Liver (tissue), 9 donors: ENCODE measurements around the gene ETNK1. TPM values are rescaled to one million over a fixed set of nuclear protein-coding genes. Genes with fewer than 3 reads are reported as not detected.

Experiments used
- DNase-seq: peaks from one replicate; pipeline ENCODE4 v3.0.0-alpha.2; 2017; ENCODE audit warnings: low spot score
- H3K27ac ChIP-seq, 2 donors: one replicate each; pipeline ENCODE4 v1.7.0; 2013; ENCODE audit warnings: inconsistent platforms in 2 of 2, low read length in 2 of 2, control low read depth in 1 of 2, low read depth in 1 of 2, mild to moderate bottlenecking in 1 of 2
- H3K27me3 ChIP-seq, 4 donors: one replicate each; pipeline versions ENCODE4 v1.6.1 to v1.7.0; 2013; ENCODE audit warnings: low read length in 3 of 4, inconsistent platforms in 1 of 4, mild to moderate bottlenecking in 1 of 4, moderate library complexity in 1 of 4; ENCODE audit not compliant: control insufficient read depth in 4 of 4, insufficient read depth in 4 of 4
- H3K36me3 ChIP-seq, 4 donors: one replicate each; pipeline versions ENCODE4 v1.6.1 to v1.7.0; 2013; ENCODE audit warnings: low read length in 3 of 4, mild to moderate bottlenecking in 3 of 4, low read depth in 1 of 4, moderate library complexity in 1 of 4; ENCODE audit not compliant: control insufficient read depth in 4 of 4, insufficient read depth in 3 of 4
- H3K4me1 ChIP-seq, 4 donors: one replicate each; pipeline versions ENCODE4 v1.6.1 to v1.7.0; 2013; ENCODE audit warnings: low read length in 3 of 4, mild to moderate bottlenecking in 3 of 4, moderate library complexity in 1 of 4; ENCODE audit not compliant: control insufficient read depth in 4 of 4, insufficient read depth in 4 of 4
- H3K4me3 ChIP-seq, 3 donors: one replicate each; pipeline versions ENCODE4 v1.6.1 to v1.7.0; 2013; ENCODE audit warnings: low read length in 3 of 3, control low read depth in 1 of 3, low read depth in 1 of 3, mild to moderate bottlenecking in 1 of 3
- H3K9ac ChIP-seq, 2 donors: one replicate each; pipeline ENCODE4 v1.7.0; 2013; ENCODE audit warnings: low read length in 2 of 2, mild to moderate bottlenecking in 2 of 2, moderate library complexity in 2 of 2, control low read depth in 1 of 2, low read depth in 1 of 2
- H3K9me3 ChIP-seq, 4 donors: one replicate each; pipeline versions ENCODE4 v1.6.1 to v1.7.0; 2013; ENCODE audit warnings: low read length in 3 of 4; ENCODE audit not compliant: control insufficient read depth in 4 of 4
- EGR1 ChIP-seq, 2 donors: IDR thresholded peaks; 2 replicates each; pipeline ENCODE4 v1.6.1; 2016 to 2018; ENCODE audit warnings: antibody characterized with exemption in 2 of 2, low read depth in 2 of 2
- FOXA1 ChIP-seq: IDR thresholded peaks from 2 replicates; pipeline ENCODE4 v1.6.1; 2016; ENCODE audit warnings: antibody characterized with exemption
- FOXA2 ChIP-seq: IDR thresholded peaks from 2 replicates; pipeline ENCODE4 v1.6.1; 2016; ENCODE audit warnings: antibody characterized with exemption
- HNF4A ChIP-seq, 2 donors: conservative IDR thresholded peaks; 2 replicates each; pipeline ENCODE4 v1.6.1; 2016; ENCODE audit warnings: antibody characterized with exemption in 2 of 2, mild to moderate bottlenecking in 2 of 2
- HNF4G ChIP-seq: IDR thresholded peaks from 2 replicates; pipeline ENCODE4 v1.6.1; 2016; ENCODE audit warnings: antibody characterized with exemption
- JUND ChIP-seq, 2 donors: IDR thresholded peaks; 2 replicates each; pipeline ENCODE4 v1.6.1; 2016; ENCODE audit warnings: antibody characterized with exemption in 2 of 2
- SP1 ChIP-seq: IDR thresholded peaks from 2 replicates; pipeline ENCODE4 v1.6.1; 2018; ENCODE audit warnings: antibody characterized with exemption, mild to moderate bottlenecking
- TAF1 ChIP-seq: conservative IDR thresholded peaks from 2 replicates; pipeline ENCODE4 v1.6.1; 2016; ENCODE audit warnings: antibody characterized with exemption, mild to moderate bottlenecking
- YY1 ChIP-seq: IDR thresholded peaks from 2 replicates; pipeline ENCODE4 v1.6.1; 2016; ENCODE audit warnings: antibody characterized with exemption, mild to moderate bottlenecking
- WGBS: extraction: QIAGEN DNeasy Blood & Tissue Kit; methylation state at CpG from one replicate; pipeline ENCODE4 v1.1.7; 2013; 5-methylcytosine and 5-hydroxymethylcytosine counted together
- polyA plus RNA-seq, 2 donors: library from polyadenylated mRNA; stranded (reverse) in 1 of 2; unstranded in 1 of 2; fragments of 200-250 nt in 1 of 2; fragments of >200 nt in 1 of 2; fragmentation: Nextera tagmentation in 1 of 2; extraction: Ambion mirVana in 1 of 2; gene quantifications; one replicate each; pipeline versions ENCODE4 v1.2.1 to v1.2.3, GENCODE V29; 2013 to 2015
- total RNA-seq, 2 donors: library from RNA; depleted of rRNA; stranded (reverse); fragments of >200 nt; gene quantifications; one replicate each; pipeline ENCODE4 v1.2.3, GENCODE V29; 2014
- TF ChIP-seq, protein P1 (sequence below): fragments of 150-350 bp; IDR thresholded peaks from 2 replicates; pipeline ENCODE4 v1.5.1; 2017; ENCODE audit warnings: improper control_type of control experiment, low read depth, low read length; ENCODE audit not compliant: missing input control
- TF ChIP-seq, protein P2 (sequence below): IDR thresholded peaks from 2 replicates; pipeline ENCODE4 v1.6.1; 2016; ENCODE audit warnings: antibody characterized with exemption
- TF ChIP-seq, protein P3 (sequence below): IDR thresholded peaks from 2 replicates; pipeline ENCODE4 v1.6.1; 2016; ENCODE audit warnings: antibody characterized with exemption
- TF ChIP-seq, protein P4 (sequence below): IDR thresholded peaks from 2 replicates; pipeline ENCODE4 v1.6.1; 2016; ENCODE audit warnings: antibody characterized with exemption
- donor health status: healthy.
- donor health status: healthy.
- donor health status: healthy.
- donor health status: healthy.
- donor health status: healthy.

ETNK1 gene
- total and polyA plus RNA-seq, 4 donors, result 15.6 to 51.4 (median 27.0) TPM

DNA sequence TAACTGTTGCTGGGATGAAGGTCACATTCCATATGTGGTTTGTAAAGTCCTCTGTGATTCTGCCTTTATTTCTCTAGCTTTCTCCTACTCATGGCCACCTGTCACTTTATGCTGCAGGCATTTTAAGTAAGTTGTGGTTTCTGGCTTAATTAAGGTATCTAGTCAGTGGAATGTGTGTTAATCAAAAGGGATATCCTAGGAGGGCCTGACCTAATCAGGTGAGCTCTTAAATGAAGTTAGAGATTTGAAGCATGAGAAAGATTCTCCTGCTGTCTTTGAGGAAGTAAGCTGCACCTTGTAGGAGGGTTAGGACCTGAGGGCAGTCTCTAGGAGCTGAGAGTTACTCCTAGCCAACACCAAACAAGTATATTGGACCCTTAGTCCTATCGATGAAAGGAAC, 90.3 kb downstream of the ETNK1 start:
- WGBS, result 97% methylated on average over 1 of the region's 1 CpG
- TF ChIP-seq, protein P1, sequence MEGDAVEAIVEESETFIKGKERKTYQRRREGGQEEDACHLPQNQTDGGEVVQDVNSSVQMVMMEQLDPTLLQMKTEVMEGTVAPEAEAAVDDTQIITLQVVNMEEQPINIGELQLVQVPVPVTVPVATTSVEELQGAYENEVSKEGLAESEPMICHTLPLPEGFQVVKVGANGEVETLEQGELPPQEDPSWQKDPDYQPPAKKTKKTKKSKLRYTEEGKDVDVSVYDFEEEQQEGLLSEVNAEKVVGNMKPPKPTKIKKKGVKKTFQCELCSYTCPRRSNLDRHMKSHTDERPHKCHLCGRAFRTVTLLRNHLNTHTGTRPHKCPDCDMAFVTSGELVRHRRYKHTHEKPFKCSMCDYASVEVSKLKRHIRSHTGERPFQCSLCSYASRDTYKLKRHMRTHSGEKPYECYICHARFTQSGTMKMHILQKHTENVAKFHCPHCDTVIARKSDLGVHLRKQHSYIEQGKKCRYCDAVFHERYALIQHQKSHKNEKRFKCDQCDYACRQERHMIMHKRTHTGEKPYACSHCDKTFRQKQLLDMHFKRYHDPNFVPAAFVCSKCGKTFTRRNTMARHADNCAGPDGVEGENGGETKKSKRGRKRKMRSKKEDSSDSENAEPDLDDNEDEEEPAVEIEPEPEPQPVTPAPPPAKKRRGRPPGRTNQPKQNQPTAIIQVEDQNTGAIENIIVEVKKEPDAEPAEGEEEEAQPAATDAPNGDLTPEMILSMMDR, result no peak
- TF ChIP-seq SP1 (no peak), YY1 (no peak), EGR1 (IDR thresholded peaks at IDR 0.05; ENCODE audit: low read depth in 2 of 2) (no peak), HNF4A (conservative IDR thresholded peaks at IDR 0.05) (no peak), JUND (IDR thresholded peaks at IDR 0.05) (no peak), FOXA1 (no peak), TAF1 (no peak)
- TF ChIP-seq, protein P2, sequence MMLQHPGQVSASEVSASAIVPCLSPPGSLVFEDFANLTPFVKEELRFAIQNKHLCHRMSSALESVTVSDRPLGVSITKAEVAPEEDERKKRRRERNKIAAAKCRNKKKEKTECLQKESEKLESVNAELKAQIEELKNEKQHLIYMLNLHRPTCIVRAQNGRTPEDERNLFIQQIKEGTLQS, result no peak
- Histone ChIP-seq H3K4me1 (no peaks in the 10 kb centered on the region), H3K27me3 (no peaks in the 10 kb centered on the region), H3K4me3 (no peak overlapping the region), H3K9me3 (no peaks in the 10 kb centered on the region), H3K27ac (no peak overlapping the region), H3K9ac (no peak overlapping the region), H3K36me3 (no peaks in the 10 kb centered on the region)
- DNase-seq, result no peak

DNA sequence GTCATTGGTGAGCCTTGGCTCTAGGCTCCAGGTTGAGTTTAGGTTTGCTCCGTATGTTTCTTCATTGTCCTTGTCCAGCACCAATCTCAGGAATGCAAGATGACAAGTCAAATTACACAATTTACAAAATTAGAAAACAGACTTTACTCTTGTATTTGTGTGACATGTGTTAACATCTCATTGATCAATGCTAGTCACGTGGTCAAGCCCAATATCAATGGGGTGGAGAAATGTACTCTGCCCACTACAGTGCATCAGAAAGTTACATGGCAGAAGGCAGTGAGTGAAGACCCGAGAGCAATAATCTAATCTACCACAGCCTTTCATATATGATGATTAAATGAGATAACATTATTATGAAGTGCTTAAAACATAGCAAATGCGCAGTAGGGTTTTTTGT, 94.8 kb downstream of the ETNK1 start:
- TF ChIP-seq, protein P3, sequence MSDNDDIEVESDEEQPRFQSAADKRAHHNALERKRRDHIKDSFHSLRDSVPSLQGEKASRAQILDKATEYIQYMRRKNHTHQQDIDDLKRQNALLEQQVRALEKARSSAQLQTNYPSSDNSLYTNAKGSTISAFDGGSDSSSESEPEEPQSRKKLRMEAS, result no peak
- TF ChIP-seq FOXA2 (no peak), HNF4G (no peak), HNF4A (conservative IDR thresholded peaks at IDR 0.05) (no peak), JUND (IDR thresholded peaks at IDR 0.05) (no peak), FOXA1 (no peak), EGR1 (IDR thresholded peaks at IDR 0.05; ENCODE audit: low read depth in 2 of 2) (no peak)
- TF ChIP-seq, protein P4, sequence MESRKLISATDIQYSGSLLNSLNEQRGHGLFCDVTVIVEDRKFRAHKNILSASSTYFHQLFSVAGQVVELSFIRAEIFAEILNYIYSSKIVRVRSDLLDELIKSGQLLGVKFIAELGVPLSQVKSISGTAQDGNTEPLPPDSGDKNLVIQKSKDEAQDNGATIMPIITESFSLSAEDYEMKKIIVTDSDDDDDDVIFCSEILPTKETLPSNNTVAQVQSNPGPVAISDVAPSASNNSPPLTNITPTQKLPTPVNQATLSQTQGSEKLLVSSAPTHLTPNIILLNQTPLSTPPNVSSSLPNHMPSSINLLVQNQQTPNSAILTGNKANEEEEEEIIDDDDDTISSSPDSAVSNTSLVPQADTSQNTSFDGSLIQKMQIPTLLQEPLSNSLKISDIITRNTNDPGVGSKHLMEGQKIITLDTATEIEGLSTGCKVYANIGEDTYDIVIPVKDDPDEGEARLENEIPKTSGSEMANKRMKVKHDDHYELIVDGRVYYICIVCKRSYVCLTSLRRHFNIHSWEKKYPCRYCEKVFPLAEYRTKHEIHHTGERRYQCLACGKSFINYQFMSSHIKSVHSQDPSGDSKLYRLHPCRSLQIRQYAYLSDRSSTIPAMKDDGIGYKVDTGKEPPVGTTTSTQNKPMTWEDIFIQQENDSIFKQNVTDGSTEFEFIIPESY, result no peak
- TF ChIP-seq, protein P1, result no peak
- Histone ChIP-seq H3K27ac (no peak overlapping the region), H3K4me1 (no peaks in the 10 kb centered on the region), H3K4me3 (no peak overlapping the region), H3K9ac (no peak overlapping the region), H3K36me3 (no peaks in the 10 kb centered on the region), H3K9me3 (no peaks in the 10 kb centered on the region), H3K27me3 (no peaks in the 10 kb centered on the region)
- DNase-seq, result no peak
- WGBS, result 85% methylated on average over 4 of the region's 4 CpGs
